ENCODE data around the gene USP46. TPM values are rescaled to one million over a fixed set of nuclear protein-coding genes. Genes with fewer than 3 reads are reported as not detected.

Gene USP46
- total and polyA plus RNA-seq, 2 of the 8 experiments (the other 6 are each of a cell fraction or from before 2014, with no cell fraction given) = 10.6 to 62.4 TPM

DNA sequence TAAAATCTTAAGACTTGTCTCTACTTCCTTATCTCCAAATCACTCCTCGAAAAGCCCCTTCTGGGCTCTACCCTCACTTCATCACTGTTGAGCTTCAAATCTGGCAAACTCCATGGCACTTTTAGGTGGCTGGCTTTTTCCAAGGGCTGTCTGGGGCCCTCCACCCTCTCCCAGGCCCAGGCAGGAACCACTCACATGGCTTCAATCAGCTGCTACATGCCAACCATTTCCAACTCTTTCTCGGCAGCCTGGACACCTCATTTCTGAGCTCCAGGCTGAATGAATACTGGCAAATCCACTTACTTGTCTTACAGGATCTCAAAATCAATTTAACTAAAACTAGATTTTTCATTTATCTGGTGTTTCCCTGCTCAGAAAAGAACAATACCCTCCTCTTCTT, 22.0 kb downstream of the USP46 start (continued):
- no peak for TF ChIP-seq ZNF274 (IDR thresholded peaks at IDR 0.05; ENCODE audit: borderline replicate concordance, extremely low read depth, low read length)
- no peak for TF ChIP-seq CHD2 (IDR thresholded peaks at IDR 0.05; ENCODE audit: low read length)
- TF ChIP-seq JUN (IDR thresholded peaks at IDR 0.05; ENCODE audit: low read depth, low read length) = no peak
